HepG2 (cell line): ENCODE results near the gene ZNF747. TPM values are rescaled to one million over a fixed set of nuclear protein-coding genes. Genes with fewer than 3 reads are reported as not detected.

Experiments used
- ARNT ChIP-seq: fragments of 450-650 bp; IDR thresholded peaks from 2 replicates; pipeline ENCODE4 v1.6.1; 2017
- HNRNPLL ChIP-seq: fragments of 200-400 bp; formaldehyde crosslinking; IDR thresholded peaks from 2 replicates; pipeline ENCODE4 v1.6.1; 2017; ENCODE audit warnings: mild to moderate bottlenecking, low read depth, low read length; ENCODE audit not compliant: poor library complexity, severe bottlenecking
- MYPOP ChIP-seq: sonication (generic); formaldehyde crosslinking; IDR thresholded peaks from 2 replicates; pipeline ENCODE4 v1.8.1; 2023; ENCODE audit warnings: mild to moderate bottlenecking, moderate library complexity, missing genetic modification reagents
- RNF219 ChIP-seq: sonication (generic); formaldehyde crosslinking; IDR thresholded peaks from 2 replicates; pipeline ENCODE4 v1.5.0; 2020; ENCODE audit warnings: mild to moderate bottlenecking, missing genetic modification reagents
- SNAPC5 ChIP-seq: sonication (generic); formaldehyde crosslinking; IDR thresholded peaks from 2 replicates; pipeline ENCODE4 v1.8.1; 2023; ENCODE audit warnings: mild to moderate bottlenecking, missing genetic modification reagents, borderline replicate concordance
- SOX6 ChIP-seq, 2 experiments: fragments of 450-650 bp in 1 of 2; sonication (generic) in 1 of 2; formaldehyde crosslinking in 1 of 2; IDR thresholded peaks; 2 replicates each; pipeline versions ENCODE4 v1.4.0 to v1.6.1; 2017 to 2020; ENCODE audit warnings: antibody characterized with exemption in 1 of 2, mild to moderate bottlenecking in 1 of 2, missing genetic modification reagents in 1 of 2
- ZBTB40 ChIP-seq, 2 experiments: fragments of 450-650 bp in 1 of 2; sonication (generic) in 1 of 2; formaldehyde crosslinking in 1 of 2; IDR thresholded peaks; 2 replicates each; pipeline versions ENCODE4 v1.6.1 to v1.8.0; 2016 to 2022; ENCODE audit warnings: antibody characterized with exemption in 1 of 2, mild to moderate bottlenecking in 1 of 2, missing genetic modification reagents in 1 of 2
- ZFY ChIP-seq: sonication (generic); formaldehyde crosslinking; IDR thresholded peaks from 2 replicates; pipeline ENCODE4 v1.4.0; 2020; ENCODE audit warnings: missing genetic modification reagents
- ZNF17 ChIP-seq: sonication (generic); formaldehyde crosslinking; IDR thresholded peaks from 2 replicates; pipeline ENCODE4 v1.5.0; 2020; ENCODE audit warnings: mild to moderate bottlenecking, missing genetic modification reagents
- ZNF230 ChIP-seq: sonication (generic); formaldehyde crosslinking; IDR thresholded peaks from 2 replicates; pipeline ENCODE4 v1.4.0; 2020; ENCODE audit warnings: mild to moderate bottlenecking, missing genetic modification reagents
- ZNF329 ChIP-seq: sonication (generic); formaldehyde crosslinking; IDR thresholded peaks from 2 replicates; pipeline ENCODE4 v1.9.0; 2021; ENCODE audit warnings: low read depth, mild to moderate bottlenecking, missing genetic modification reagents
- ZNF431 ChIP-seq: sonication (generic); formaldehyde crosslinking; IDR thresholded peaks from 2 replicates; pipeline ENCODE4 v1.9.0; 2022; ENCODE audit warnings: missing genetic modification reagents, low read depth, mild to moderate bottlenecking, borderline replicate concordance
- ZNF44 ChIP-seq: sonication (generic); formaldehyde crosslinking; IDR thresholded peaks from 2 replicates; pipeline ENCODE4 v1.5.1; 2020; ENCODE audit warnings: mild to moderate bottlenecking, missing genetic modification reagents
- ZNF781 ChIP-seq: sonication (generic); formaldehyde crosslinking; IDR thresholded peaks from 2 replicates; pipeline ENCODE4 v1.5.1; 2020; ENCODE audit warnings: borderline replicate concordance, mild to moderate bottlenecking, missing genetic modification reagents; ENCODE audit errors: not compliant biosample characterization
- ZNF883 ChIP-seq: sonication (generic); formaldehyde crosslinking; IDR thresholded peaks from 2 replicates; pipeline ENCODE4 v1.5.1; 2020; ENCODE audit warnings: mild to moderate bottlenecking, missing genetic modification reagents; ENCODE audit errors: not compliant biosample characterization
- polyA plus RNA-seq, 8 experiments: library from polyadenylated mRNA; depleted of rRNA in 3 of 8; stranded (reverse) in 7 of 8; unstranded in 1 of 8; fragments of >200 nt; fragmentation: Illumina TruSeq in 4 of 8; extraction: Trizol in 4 of 8; gene quantifications; 2 replicates each; pipeline versions ENCODE4 v1.2.1 to v1.2.3, GENCODE V29; 2011 to 2016; ENCODE audit warnings: low read depth in 4 of 8, missing spikeins in 1 of 8, mixed read lengths in 1 of 8; ENCODE audit not compliant: insufficient read depth in 1 of 8
- total RNA-seq, 5 experiments: library from RNA; depleted of rRNA; stranded (reverse); fragments of >200 nt; fragmentation: Illumina TruSeq; extraction: Trizol; gene quantifications; 2 replicates each; pipeline ENCODE4 v1.2.3, GENCODE V29; 2016; ENCODE audit warnings: low read depth in 1 of 5

The ZNF747 gene
- total and polyA plus RNA-seq, 2 of the 13 experiments (the other 11 are each of a cell fraction or from before 2014, with no cell fraction given): 7.2 to 10.2 TPM

- no peak for TF ChIP-seq ZBTB40 (IDR thresholded peaks at IDR 0.05)
- TF ChIP-seq ZBTB40 (CRISPR knock-in tag; IDR thresholded peaks at IDR 0.05): no peak
- no peak for TF ChIP-seq HNRNPLL
- no peak for TF ChIP-seq ZFY (CRISPR knock-in tag)
- no peak for TF ChIP-seq ARNT
- TF ChIP-seq SOX6 (IDR thresholded peaks at IDR 0.05): no peak
- no peak for TF ChIP-seq SOX6 (CRISPR knock-in tag; IDR thresholded peaks at IDR 0.05)
- peak; percentile 47 for TF ChIP-seq ZNF883 (CRISPR knock-in tag)
- TF ChIP-seq ZNF17 (CRISPR knock-in tag): peak; percentile 19; the same call in 1 of the 2 replicates
- no peak for TF ChIP-seq MYPOP (CRISPR knock-in tag)
- TF ChIP-seq ZNF230 (CRISPR knock-in tag): no peak
- TF ChIP-seq ZNF44 (CRISPR knock-in tag): no peak
- TF ChIP-seq ZNF329 (CRISPR knock-in tag): no peak
- TF ChIP-seq RNF219 (CRISPR knock-in tag): 0 out of 2 replicates have a peak, but pooled peaks have one; percentile 28
- TF ChIP-seq ZNF431 (CRISPR knock-in tag): no peak
- no peak for TF ChIP-seq ZNF781 (CRISPR knock-in tag)
- no peak for TF ChIP-seq SNAPC5
Observed at GRCh38 chr16:30533748-30534367, 800 bp downstream of the ZNF747 start (continued).
